Mesothelial cell of epicardium (in vitro differentiated cells): Measurements from ENCODE around the gene MBLAC1. TPM values are rescaled to one million over a fixed set of nuclear protein-coding genes. Genes with fewer than 3 reads are reported as not detected.

Experiments
- DNase-seq, 2 experiments: peaks; one replicate each; pipeline ENCODE4 v3.0.0; 2021; ENCODE audit warnings: low spot score in 2 of 2; ENCODE audit not compliant: unreplicated experiment in 2 of 2
- H3K27ac Mint-ChIP-seq: 2 replicates; pipeline ENCODE4 v1.8.0; 2021; ENCODE audit warnings: mixed read lengths
- H3K27me3 Mint-ChIP-seq: 2 replicates; pipeline ENCODE4 v1.8.0; 2021; ENCODE audit warnings: low read depth, mixed read lengths
- H3K36me3 Mint-ChIP-seq: 2 replicates; pipeline ENCODE4 v1.8.0; 2021; ENCODE audit warnings: mixed read lengths
- H3K4me1 Mint-ChIP-seq: 2 replicates; pipeline ENCODE4 v1.8.0; 2021; ENCODE audit warnings: mixed read lengths
- H3K4me3 Mint-ChIP-seq: 2 replicates; pipeline ENCODE4 v1.8.0; 2021; ENCODE audit warnings: mild to moderate bottlenecking, moderate library complexity, mixed read lengths
- H3K9me3 Mint-ChIP-seq: 2 replicates; pipeline ENCODE4 v1.8.0; 2021; ENCODE audit warnings: mixed read lengths
- CTCF ChIP-seq: fragments of 200-600 bp; sonication (generic); IDR thresholded peaks from one replicate; pipeline ENCODE4 v1.5.0; 2021; ENCODE audit warnings: antibody characterized with exemption; ENCODE audit not compliant: unreplicated experiment
- total RNA-seq: library from RNA; stranded (reverse); gene quantifications from 3 replicates; pipeline ENCODE4 v1.2.1, GENCODE V29; 2021

Gene MBLAC1
- total RNA-seq, 1 donor from 2014 or later, result 3.5 TPM

- Mint-ChIP-seq H3K4me3 (peak overlapping the region; percentile 76), H3K36me3 (peaks cover 2% of the 10 kb centered on the region), H3K9me3 (no peaks in the 10 kb centered on the region), H3K27ac (no peak overlapping the region), H3K27me3 (peaks cover 36% of the 10 kb centered on the region), H3K4me1 (peaks cover 42% of the 10 kb centered on the region)
- DNase-seq, result no peak
- TF ChIP-seq CTCF, result no peak
Measured at GRCh38 chr7:100166970-100167911, 40.5 kb downstream of the MBLAC1 start.

DNA sequence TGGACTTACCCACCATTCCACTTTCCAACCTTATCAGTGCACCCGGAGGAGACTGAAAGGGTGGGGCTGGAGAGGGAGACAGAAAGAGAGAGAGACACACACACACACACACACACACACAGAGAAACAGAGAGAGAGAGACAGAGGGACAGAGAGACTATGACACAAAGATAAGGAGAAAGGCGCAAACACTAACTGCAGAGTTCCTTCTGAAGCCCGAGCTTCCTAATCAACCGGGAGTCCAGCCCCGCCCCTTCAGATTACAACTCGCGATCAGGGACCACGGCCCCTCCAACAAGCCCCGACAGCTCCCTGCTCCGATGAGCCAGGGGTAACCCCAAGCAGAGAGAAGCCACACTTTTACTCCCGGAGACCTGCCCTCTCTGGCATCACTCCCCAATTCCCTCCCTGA, 41.2 kb downstream of the MBLAC1 start:
- Mint-ChIP-seq H3K4me1 (peaks cover 40% of the 10 kb centered on the region), H3K27ac (peak overlapping the region; percentile 79), H3K4me3 (peak overlapping the region; percentile 76), H3K9me3 (no peaks in the 10 kb centered on the region), H3K36me3 (peaks cover 2% of the 10 kb centered on the region), H3K27me3 (peaks cover 36% of the 10 kb centered on the region)
- no peak for TF ChIP-seq CTCF
- no peak for DNase-seq

DNA sequence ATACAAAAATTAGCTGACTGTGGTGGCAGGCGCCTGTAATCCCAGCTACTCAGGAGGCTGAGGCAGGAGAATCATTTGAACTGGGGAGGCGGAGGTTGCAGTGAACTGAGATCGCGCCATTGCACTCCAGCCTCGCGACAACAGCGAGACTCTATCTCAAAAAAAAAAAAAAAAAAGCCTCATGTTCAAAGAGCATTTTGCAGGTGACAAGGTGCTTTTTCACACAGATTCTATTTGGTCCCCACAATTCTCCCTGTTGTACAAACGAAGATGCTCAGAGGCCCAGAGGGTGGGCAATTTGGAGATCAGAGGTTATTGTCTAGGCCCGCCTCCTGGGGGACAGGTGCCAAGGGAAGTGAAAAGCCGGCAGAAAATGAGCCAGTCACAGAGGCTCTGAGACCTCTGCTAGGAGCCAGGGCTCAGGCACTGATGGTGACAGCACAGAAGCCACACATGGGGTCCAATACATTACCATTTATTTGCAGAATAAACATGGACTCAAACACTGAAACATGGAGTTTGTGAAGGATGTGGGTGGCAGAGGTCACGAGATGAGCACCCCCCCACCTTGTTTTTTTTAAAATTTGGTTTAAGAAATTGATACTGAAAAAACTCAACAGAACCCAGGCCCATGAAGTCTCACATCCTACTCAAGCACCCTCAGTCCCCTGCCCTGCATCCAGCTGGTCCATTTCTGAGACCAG, 42.5 kb downstream of the MBLAC1 start:
- Mint-ChIP-seq H3K27me3 (peaks cover 36% of the 10 kb centered on the region), H3K4me1 (peaks cover 35% of the 10 kb centered on the region), H3K36me3 (peaks cover 10% of the 10 kb centered on the region), H3K9me3 (no peaks in the 10 kb centered on the region), H3K4me3 (peak overlapping the region; percentile 76), H3K27ac (no peak overlapping the region)
- no peak for TF ChIP-seq CTCF
- DNase-seq, result no peak

GRCh38 chr7:100170101-100170897, 43.5 kb downstream of the MBLAC1 start:
- Mint-ChIP-seq H3K36me3 (peaks cover 14% of the 10 kb centered on the region), H3K27ac (peak overlapping the region; percentile 5), H3K4me1 (peaks cover 38% of the 10 kb centered on the region), H3K4me3 (peak overlapping the region; percentile 57), H3K27me3 (peaks cover 35% of the 10 kb centered on the region), H3K9me3 (no peaks in the 10 kb centered on the region)
- DNase-seq, result no peak
- no peak for TF ChIP-seq CTCF

- Mint-ChIP-seq H3K9me3 (no peaks in the 10 kb centered on the region), H3K4me1 (peaks cover 44% of the 10 kb centered on the region), H3K36me3 (peaks cover 16% of the 10 kb centered on the region), H3K4me3 (peak overlapping the region; percentile 57), H3K27me3 (peaks cover 29% of the 10 kb centered on the region), H3K27ac (no peak overlapping the region)
- DNase-seq, result no peak
- TF ChIP-seq CTCF, result no peak
Measured at GRCh38 chr7:100171087-100171681, 44.4 kb downstream of the MBLAC1 start.
